HEK293 (cell line): Measurements from ENCODE around the gene SIGLEC6.
A peak's percentile ranks its signal among the peaks of the same experiment; 100 is the strongest.

Experiments
- IKZF3 ChIP-seq: fragments of 450-650 bp; IDR thresholded peaks from 2 replicates; pipeline ENCODE4 v1.5.0; 2018; ENCODE audit warnings: missing biosample characterization, mild to moderate bottlenecking, missing genetic modification characterization, moderate library complexity
- KLF10 ChIP-seq: fragments of 450-650 bp; IDR thresholded peaks from 2 replicates; pipeline ENCODE4 v1.5.1; 2018; ENCODE audit warnings: missing biosample characterization, mild to moderate bottlenecking, missing genetic modification characterization
- KLF16 ChIP-seq: fragments of 450-650 bp; formaldehyde crosslinking; IDR thresholded peaks from 2 replicates; pipeline ENCODE4 v1.5.1; 2017; ENCODE audit warnings: missing biosample characterization, missing genetic modification characterization
- KLF7 ChIP-seq: fragments of 450-650 bp; formaldehyde crosslinking; IDR thresholded peaks from 2 replicates; pipeline ENCODE4 v1.5.1; 2016; ENCODE audit warnings: missing biosample characterization, missing genetic modification characterization, borderline replicate concordance
- MYNN ChIP-seq: fragments of 450-650 bp; formaldehyde crosslinking; IDR thresholded peaks from 2 replicates; pipeline ENCODE4 v1.5.1; 2016; ENCODE audit warnings: missing biosample characterization, missing genetic modification characterization, borderline replicate concordance
- OVOL3 ChIP-seq: fragments of 450-650 bp; formaldehyde crosslinking; IDR thresholded peaks from 2 replicates; pipeline ENCODE4 v1.5.1; 2016; ENCODE audit warnings: missing biosample characterization, missing genetic modification characterization
- RBAK ChIP-seq: fragments of 450-650 bp; formaldehyde crosslinking; IDR thresholded peaks from 2 replicates; pipeline ENCODE4 v1.5.1; 2016; ENCODE audit warnings: missing biosample characterization, missing genetic modification characterization
- SP2 ChIP-seq: fragments of 450-650 bp; formaldehyde crosslinking; IDR thresholded peaks from 2 replicates; pipeline ENCODE4 v1.5.1; 2016; ENCODE audit warnings: missing biosample characterization, missing genetic modification characterization
- TCF7L2 ChIP-seq: IDR thresholded peaks from 2 replicates; pipeline ENCODE4 v1.6.1; 2011; ENCODE audit warnings: low read depth, mild to moderate bottlenecking, inconsistent platforms, low read length, moderate library complexity, borderline replicate concordance
- YY2 ChIP-seq: fragments of 450-650 bp; formaldehyde crosslinking; IDR thresholded peaks from 2 replicates; pipeline ENCODE4 v1.5.1; 2016; ENCODE audit warnings: missing biosample characterization, missing genetic modification characterization
- ZBTB7A ChIP-seq: fragments of 450-650 bp; formaldehyde crosslinking; IDR thresholded peaks from 2 replicates; pipeline ENCODE4 v1.5.1; 2016; ENCODE audit warnings: low read depth, missing biosample characterization, missing genetic modification characterization
- ZFP69B ChIP-seq: fragments of 450-650 bp; formaldehyde crosslinking; IDR thresholded peaks from 2 replicates; pipeline ENCODE4 v1.5.1; 2016; ENCODE audit warnings: missing biosample characterization, missing genetic modification characterization
- ZNF37A ChIP-seq: fragments of 450-650 bp; IDR thresholded peaks from 2 replicates; pipeline ENCODE4 v1.5.1; 2018; ENCODE audit warnings: missing biosample characterization, missing genetic modification characterization
- ZNF416 ChIP-seq: fragments of 450-650 bp; formaldehyde crosslinking; IDR thresholded peaks from 2 replicates; pipeline ENCODE4 v1.5.1; 2016; ENCODE audit warnings: missing biosample characterization, missing genetic modification characterization
- ZNF510 ChIP-seq: fragments of 450-650 bp; formaldehyde crosslinking; IDR thresholded peaks from 2 replicates; pipeline ENCODE4 v1.5.1; 2018; ENCODE audit warnings: mild to moderate bottlenecking, missing genetic modification characterization, missing biosample characterization; ENCODE audit not compliant: insufficient replicate concordance
- ZNF548 ChIP-seq: fragments of 450-650 bp; formaldehyde crosslinking; IDR thresholded peaks from 2 replicates; pipeline ENCODE4 v1.5.1; 2016; ENCODE audit warnings: missing biosample characterization, missing genetic modification characterization
- ZNF560 ChIP-seq: fragments of 450-650 bp; formaldehyde crosslinking; IDR thresholded peaks from 2 replicates; pipeline ENCODE4 v1.5.1; 2017; ENCODE audit warnings: missing biosample characterization, missing genetic modification characterization, borderline replicate concordance
- ZNF670 ChIP-seq: fragments of 450-650 bp; formaldehyde crosslinking; IDR thresholded peaks from 2 replicates; pipeline ENCODE4 v1.5.1; 2016; ENCODE audit warnings: missing biosample characterization, missing genetic modification characterization, low read depth
- ZNF707 ChIP-seq: fragments of 450-650 bp; formaldehyde crosslinking; IDR thresholded peaks from 2 replicates; pipeline ENCODE4 v1.5.1; 2016; ENCODE audit warnings: missing biosample characterization, missing genetic modification characterization
- ZNF791 ChIP-seq: fragments of 450-650 bp; formaldehyde crosslinking; IDR thresholded peaks from 2 replicates; pipeline ENCODE4 v1.5.1; 2016; ENCODE audit warnings: missing biosample characterization, missing genetic modification characterization
- TF ChIP-seq, protein P1 (sequence below): sonication (generic); formaldehyde crosslinking; IDR thresholded peaks from 2 replicates; pipeline ENCODE4 v1.8.1; 2022; ENCODE audit warnings: mild to moderate bottlenecking, moderate library complexity, missing genetic modification reagents
- TF ChIP-seq, protein P2 (sequence below): fragments of 450-650 bp; formaldehyde crosslinking; IDR thresholded peaks from 2 replicates; pipeline ENCODE4 v1.5.1; 2016; ENCODE audit warnings: missing biosample characterization, missing genetic modification characterization
- TF ChIP-seq, protein P3 (sequence below): fragments of 450-650 bp; formaldehyde crosslinking; IDR thresholded peaks from 2 replicates; pipeline ENCODE4 v1.5.1; 2016; ENCODE audit warnings: missing biosample characterization, missing genetic modification characterization, borderline replicate concordance
- TF ChIP-seq, protein P4 (sequence below): fragments of 450-650 bp; formaldehyde crosslinking; IDR thresholded peaks from 2 replicates; pipeline ENCODE4 v1.5.1; 2016; ENCODE audit warnings: missing biosample characterization, missing genetic modification characterization
- TF ChIP-seq, protein P5 (sequence below): fragments of 450-650 bp; formaldehyde crosslinking; IDR thresholded peaks from 2 replicates; pipeline ENCODE4 v1.5.1; 2016; ENCODE audit warnings: missing biosample characterization, missing genetic modification characterization, low read depth
- TF ChIP-seq, protein P6 (sequence below): fragments of 450-650 bp; formaldehyde crosslinking; IDR thresholded peaks from 2 replicates; pipeline ENCODE4 v1.5.1; 2016; ENCODE audit warnings: missing biosample characterization, missing genetic modification characterization

Gene SIGLEC6

DNA sequence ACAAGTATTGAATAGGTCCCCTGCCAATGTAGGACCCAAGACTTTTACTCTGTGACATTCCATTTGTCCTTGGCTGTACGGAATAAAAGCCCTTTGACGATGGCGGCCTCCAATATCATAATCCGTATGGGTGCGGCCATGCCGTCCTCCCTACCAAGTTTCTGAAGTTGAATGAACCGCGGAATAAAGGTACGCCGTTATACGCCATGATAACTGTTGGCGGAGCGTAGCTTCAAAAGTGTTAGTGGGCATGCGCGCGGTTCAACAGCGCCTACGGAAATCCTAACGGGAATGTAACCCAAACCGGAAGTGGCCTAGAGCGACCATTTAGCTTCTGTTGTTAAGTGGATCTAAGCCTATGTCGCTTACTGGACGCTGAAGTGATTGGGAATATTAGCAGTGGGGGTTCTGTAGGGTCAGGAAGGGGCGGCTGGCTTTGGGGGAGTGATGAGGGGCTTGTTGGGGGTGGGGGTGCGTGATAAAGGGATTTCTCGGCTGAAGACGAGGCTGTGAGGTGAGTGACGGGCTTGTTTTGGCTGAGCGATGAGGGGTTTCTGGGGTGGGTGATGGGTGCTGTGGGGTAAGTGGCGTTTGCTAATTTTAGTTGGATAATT lies 39.6 kb upstream of the SIGLEC6 start, which contains the start of gene ZNF175 (continued):
- TF ChIP-seq ZBTB7A: no peak
- TF ChIP-seq SP2 (tag by site-specific recombination): peak; percentile 66
- TF ChIP-seq ZNF37A (tag by site-specific recombination): no peak
- TF ChIP-seq, protein P1, sequence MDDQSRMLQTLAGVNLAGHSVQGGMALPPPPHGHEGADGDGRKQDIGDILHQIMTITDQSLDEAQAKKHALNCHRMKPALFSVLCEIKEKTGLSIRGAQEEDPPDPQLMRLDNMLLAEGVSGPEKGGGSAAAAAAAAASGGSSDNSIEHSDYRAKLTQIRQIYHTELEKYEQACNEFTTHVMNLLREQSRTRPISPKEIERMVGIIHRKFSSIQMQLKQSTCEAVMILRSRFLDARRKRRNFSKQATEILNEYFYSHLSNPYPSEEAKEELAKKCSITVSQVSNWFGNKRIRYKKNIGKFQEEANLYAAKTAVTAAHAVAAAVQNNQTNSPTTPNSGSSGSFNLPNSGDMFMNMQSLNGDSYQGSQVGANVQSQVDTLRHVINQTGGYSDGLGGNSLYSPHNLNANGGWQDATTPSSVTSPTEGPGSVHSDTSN (CRISPR knock-in tag): no peak
- peak; percentile 86 for TF ChIP-seq IKZF3
- TF ChIP-seq RBAK (tag by site-specific recombination): no peak
- TF ChIP-seq ZFP69B (tag by site-specific recombination): no peak
- TF ChIP-seq ZNF670: no peak
- TF ChIP-seq, protein P2, sequence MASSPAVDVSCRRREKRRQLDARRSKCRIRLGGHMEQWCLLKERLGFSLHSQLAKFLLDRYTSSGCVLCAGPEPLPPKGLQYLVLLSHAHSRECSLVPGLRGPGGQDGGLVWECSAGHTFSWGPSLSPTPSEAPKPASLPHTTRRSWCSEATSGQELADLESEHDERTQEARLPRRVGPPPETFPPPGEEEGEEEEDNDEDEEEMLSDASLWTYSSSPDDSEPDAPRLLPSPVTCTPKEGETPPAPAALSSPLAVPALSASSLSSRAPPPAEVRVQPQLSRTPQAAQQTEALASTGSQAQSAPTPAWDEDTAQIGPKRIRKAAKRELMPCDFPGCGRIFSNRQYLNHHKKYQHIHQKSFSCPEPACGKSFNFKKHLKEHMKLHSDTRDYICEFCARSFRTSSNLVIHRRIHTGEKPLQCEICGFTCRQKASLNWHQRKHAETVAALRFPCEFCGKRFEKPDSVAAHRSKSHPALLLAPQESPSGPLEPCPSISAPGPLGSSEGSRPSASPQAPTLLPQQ (tag by site-specific recombination): no peak
- peak; percentile 99 for TF ChIP-seq OVOL3 (tag by site-specific recombination)
- TF ChIP-seq ZNF707 (tag by site-specific recombination): no peak
- TF ChIP-seq ZNF560 (tag by site-specific recombination): no peak
- no peak for TF ChIP-seq ZNF791 (tag by site-specific recombination)
- TF ChIP-seq, protein P3, sequence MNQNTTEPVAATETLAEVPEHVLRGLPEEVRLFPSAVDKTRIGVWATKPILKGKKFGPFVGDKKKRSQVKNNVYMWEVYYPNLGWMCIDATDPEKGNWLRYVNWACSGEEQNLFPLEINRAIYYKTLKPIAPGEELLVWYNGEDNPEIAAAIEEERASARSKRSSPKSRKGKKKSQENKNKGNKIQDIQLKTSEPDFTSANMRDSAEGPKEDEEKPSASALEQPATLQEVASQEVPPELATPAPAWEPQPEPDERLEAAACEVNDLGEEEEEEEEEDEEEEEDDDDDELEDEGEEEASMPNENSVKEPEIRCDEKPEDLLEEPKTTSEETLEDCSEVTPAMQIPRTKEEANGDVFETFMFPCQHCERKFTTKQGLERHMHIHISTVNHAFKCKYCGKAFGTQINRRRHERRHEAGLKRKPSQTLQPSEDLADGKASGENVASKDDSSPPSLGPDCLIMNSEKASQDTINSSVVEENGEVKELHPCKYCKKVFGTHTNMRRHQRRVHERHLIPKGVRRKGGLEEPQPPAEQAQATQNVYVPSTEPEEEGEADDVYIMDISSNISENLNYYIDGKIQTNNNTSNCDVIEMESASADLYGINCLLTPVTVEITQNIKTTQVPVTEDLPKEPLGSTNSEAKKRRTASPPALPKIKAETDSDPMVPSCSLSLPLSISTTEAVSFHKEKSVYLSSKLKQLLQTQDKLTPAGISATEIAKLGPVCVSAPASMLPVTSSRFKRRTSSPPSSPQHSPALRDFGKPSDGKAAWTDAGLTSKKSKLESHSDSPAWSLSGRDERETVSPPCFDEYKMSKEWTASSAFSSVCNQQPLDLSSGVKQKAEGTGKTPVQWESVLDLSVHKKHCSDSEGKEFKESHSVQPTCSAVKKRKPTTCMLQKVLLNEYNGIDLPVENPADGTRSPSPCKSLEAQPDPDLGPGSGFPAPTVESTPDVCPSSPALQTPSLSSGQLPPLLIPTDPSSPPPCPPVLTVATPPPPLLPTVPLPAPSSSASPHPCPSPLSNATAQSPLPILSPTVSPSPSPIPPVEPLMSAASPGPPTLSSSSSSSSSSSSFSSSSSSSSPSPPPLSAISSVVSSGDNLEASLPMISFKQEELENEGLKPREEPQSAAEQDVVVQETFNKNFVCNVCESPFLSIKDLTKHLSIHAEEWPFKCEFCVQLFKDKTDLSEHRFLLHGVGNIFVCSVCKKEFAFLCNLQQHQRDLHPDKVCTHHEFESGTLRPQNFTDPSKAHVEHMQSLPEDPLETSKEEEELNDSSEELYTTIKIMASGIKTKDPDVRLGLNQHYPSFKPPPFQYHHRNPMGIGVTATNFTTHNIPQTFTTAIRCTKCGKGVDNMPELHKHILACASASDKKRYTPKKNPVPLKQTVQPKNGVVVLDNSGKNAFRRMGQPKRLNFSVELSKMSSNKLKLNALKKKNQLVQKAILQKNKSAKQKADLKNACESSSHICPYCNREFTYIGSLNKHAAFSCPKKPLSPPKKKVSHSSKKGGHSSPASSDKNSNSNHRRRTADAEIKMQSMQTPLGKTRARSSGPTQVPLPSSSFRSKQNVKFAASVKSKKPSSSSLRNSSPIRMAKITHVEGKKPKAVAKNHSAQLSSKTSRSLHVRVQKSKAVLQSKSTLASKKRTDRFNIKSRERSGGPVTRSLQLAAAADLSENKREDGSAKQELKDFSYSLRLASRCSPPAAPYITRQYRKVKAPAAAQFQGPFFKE (tag by site-specific recombination): no peak
- no peak for TF ChIP-seq ZNF510 (tag by site-specific recombination)
- TF ChIP-seq, protein P4, sequence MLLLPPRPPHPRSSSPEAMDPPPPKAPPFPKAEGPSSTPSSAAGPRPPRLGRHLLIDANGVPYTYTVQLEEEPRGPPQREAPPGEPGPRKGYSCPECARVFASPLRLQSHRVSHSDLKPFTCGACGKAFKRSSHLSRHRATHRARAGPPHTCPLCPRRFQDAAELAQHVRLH (tag by site-specific recombination): peak; percentile 96
- TF ChIP-seq ZNF416 (tag by site-specific recombination): no peak
- TF ChIP-seq KLF10: no peak
- peak; percentile 99 for TF ChIP-seq YY2 (tag by site-specific recombination)
- TF ChIP-seq KLF16 (tag by site-specific recombination): 0 out of 2 replicates have a peak, but pooled peaks have one; percentile 35
- TF ChIP-seq, protein P5, sequence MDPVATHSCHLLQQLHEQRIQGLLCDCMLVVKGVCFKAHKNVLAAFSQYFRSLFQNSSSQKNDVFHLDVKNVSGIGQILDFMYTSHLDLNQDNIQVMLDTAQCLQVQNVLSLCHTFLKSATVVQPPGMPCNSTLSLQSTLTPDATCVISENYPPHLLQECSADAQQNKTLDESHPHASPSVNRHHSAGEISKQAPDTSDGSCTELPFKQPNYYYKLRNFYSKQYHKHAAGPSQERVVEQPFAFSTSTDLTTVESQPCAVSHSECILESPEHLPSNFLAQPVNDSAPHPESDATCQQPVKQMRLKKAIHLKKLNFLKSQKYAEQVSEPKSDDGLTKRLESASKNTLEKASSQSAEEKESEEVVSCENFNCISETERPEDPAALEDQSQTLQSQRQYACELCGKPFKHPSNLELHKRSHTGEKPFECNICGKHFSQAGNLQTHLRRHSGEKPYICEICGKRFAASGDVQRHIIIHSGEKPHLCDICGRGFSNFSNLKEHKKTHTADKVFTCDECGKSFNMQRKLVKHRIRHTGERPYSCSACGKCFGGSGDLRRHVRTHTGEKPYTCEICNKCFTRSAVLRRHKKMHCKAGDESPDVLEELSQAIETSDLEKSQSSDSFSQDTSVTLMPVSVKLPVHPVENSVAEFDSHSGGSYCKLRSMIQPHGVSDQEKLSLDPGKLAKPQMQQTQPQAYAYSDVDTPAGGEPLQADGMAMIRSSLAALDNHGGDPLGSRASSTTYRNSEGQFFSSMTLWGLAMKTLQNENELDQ (tag by site-specific recombination): no peak
- TF ChIP-seq ZNF548: no peak
- peak; percentile 38; the same call in 1 of the 2 replicates for TF ChIP-seq TCF7L2
- TF ChIP-seq KLF7 (tag by site-specific recombination): no peak
- TF ChIP-seq, protein P6, sequence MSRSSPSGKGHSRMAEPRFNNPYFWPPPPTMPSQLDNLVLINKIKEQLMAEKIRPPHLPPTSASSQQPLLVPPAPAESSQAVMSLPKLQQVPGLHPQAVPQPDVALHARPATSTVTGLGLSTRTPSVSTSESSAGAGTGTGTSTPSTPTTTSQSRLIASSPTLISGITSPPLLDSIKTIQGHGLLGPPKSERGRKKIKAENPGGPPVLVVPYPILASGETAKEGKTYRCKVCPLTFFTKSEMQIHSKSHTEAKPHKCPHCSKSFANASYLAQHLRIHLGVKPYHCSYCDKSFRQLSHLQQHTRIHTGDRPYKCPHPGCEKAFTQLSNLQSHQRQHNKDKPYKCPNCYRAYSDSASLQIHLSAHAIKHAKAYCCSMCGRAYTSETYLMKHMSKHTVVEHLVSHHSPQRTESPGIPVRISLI (tag by site-specific recombination): no peak
- no peak for TF ChIP-seq MYNN (tag by site-specific recombination)
